GM10847 (cell line): Measurements from ENCODE around the gene NAALADL2.

Experiments
- POLR2A ChIP-seq: IDR thresholded peaks from 2 replicates; pipeline ENCODE4 v1.6.1; 2011; ENCODE audit not compliant: insufficient read length; ENCODE audit errors: extremely low read depth

NAALADL2 gene

GRCh38 chr3:175342196-175342595 lies 483.1 kb downstream of the NAALADL2 start:
- TF ChIP-seq POLR2A: no peak

GRCh38 chr3:175343946-175344345 lies 484.8 kb downstream of the NAALADL2 start:
- no peak for TF ChIP-seq POLR2A

- no peak for TF ChIP-seq POLR2A
Observed at GRCh38 chr3:175346573-175347356, 487.6 kb downstream of the NAALADL2 start.

DNA sequence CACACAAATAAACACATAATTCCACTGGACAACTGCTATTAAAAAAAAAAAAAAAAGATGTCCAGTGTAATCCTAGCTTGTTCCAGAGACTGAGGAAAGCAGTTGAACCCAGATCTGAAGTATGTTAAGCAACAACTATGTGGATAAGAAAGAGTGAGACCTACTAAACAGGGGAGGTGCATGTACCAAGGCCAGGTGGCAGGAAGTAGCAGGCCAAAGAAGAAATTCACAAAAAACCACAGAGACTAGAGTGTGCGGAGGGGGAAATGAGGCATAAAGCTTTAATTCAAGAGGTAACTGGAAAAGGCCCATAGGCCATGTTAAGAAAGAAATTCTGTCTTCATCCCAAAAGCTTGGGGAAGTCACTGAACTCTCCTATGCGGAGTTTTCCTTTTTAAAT lies 490.0 kb downstream of the NAALADL2 start:
- TF ChIP-seq POLR2A: no peak

DNA sequence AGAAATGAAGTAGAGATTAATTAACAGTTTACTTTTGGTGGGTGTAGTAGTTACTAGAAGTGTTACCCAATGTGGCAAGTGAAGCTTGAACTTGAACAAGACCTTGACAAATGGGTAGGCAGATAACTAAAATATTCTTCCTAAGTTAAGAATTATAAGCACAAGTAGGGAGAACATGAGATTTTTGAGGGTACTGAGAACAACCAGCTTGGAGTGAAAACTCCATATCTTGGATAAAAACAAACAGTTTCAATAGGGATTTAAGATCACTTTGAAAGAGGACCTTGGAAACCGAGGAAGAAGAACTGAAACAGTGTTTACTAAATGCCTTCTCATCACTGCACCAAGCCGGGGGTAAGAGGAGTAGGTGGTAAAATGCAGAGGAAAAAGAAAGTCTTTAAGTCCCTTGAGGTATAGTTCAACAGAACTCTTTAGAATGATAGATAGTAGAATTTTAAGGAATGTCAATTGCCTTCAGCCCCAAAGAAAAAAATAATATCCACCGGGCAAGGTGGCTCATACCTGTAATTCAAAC lies 496.7 kb downstream of the NAALADL2 start:
- no peak for TF ChIP-seq POLR2A

DNA sequence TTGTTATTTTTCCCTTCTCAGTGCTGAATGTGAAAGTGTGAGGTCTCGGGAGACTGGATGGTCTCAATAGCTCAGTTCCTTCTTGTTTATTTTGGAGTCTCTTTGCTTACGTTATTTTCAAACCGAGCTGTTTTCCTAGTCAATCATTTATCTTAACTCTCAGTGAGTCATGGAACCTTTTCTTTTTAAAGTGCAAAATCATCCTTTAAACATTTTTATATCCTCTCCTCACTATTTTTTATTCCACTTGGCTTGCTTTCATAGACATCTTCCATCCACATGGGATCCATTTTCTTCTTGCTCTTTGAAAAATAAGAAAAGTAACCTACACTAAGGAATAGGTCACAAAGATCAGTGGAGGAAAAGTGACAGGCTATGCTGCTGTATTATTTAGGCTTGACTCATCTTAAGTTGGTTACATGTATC lies 497.8 kb downstream of the NAALADL2 start:
- no peak for TF ChIP-seq POLR2A

- no peak for TF ChIP-seq POLR2A
Observed at GRCh38 chr3:175357758-175358157, 498.6 kb downstream of the NAALADL2 start.

GRCh38 chr3:175358935-175359334 lies 499.8 kb downstream of the NAALADL2 start:
- TF ChIP-seq POLR2A: no peak

DNA sequence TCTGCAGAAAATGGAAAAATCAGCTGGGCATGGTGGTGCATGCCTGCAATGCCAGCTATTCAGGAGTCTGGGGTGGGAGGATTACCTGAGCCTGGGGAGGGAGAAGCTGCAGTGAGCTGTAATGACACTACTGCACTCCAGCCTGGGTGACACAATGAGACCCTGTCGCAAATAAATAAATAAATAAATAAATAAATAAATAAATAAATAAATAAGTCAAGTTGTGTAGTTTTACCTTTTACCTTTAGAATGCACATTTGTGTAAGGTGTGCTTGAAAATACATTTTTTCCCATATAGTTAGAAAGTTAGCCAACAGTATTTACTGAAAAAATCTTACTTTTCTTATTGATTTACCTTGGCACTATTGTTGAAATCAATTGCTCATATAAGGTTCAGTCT lies 515.6 kb downstream of the NAALADL2 start:
- TF ChIP-seq POLR2A: no peak

DNA sequence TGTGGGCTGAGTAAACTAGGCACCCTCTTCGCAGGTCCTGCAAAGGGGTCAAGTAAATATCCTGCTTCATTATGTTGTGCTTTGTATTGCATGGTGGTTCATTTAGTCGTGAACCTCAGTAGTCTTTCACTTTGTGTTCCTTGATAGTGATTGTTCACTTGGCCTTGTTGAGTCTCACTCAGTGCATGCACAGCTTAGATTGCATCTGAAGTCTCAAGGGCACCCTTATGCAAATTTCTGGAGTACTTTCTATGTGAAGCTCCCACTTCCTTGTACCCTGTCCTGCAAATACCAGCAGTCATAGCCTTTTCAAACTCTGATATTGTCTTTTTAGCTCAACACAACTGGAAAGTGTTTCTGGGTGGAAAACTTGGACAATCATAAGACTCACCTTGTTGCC lies 519.2 kb downstream of the NAALADL2 start:
- TF ChIP-seq POLR2A: no peak

DNA sequence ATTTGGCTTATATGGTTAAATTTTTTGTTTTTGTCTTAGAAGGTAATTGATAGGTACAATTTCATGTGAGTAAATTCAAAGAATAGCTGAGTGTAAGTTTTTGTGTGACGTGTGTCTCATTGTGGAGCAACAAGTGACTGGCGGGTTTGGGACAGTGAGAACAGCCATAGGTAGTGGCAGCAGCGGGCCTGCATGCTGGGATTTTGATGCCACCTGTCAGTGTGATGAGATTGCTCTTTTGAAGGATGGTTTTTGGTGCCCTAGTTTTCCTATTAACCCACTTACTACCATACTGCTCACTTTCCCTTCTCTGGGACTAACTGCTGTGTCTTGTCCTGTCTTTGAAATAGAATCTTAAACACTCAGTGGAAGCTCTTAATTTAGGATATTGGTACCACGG lies 522.6 kb downstream of the NAALADL2 start:
- no peak for TF ChIP-seq POLR2A

GRCh38 chr3:175383371-175383770 lies 524.2 kb downstream of the NAALADL2 start:
- TF ChIP-seq POLR2A: no peak

- TF ChIP-seq POLR2A: no peak
Observed at GRCh38 chr3:175383813-175384212, 524.7 kb downstream of the NAALADL2 start.

DNA sequence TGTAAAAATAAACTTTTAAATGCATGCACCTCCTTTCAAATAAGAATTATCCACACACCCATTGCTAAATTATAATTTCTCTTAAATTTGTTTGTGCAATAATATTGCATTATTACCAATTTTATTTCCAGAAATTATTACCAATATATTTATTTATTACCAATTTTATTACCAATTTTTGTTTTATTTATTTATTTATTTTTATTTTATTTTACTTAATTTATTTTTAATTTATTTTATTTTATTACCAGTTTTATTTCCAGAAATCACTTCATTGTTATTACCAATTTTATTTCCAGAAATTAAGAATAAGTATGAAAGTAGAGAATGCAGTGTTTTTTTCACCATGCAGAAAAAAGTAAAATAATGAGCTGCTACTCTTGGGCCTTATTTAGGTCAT lies 525.4 kb downstream of the NAALADL2 start:
- TF ChIP-seq POLR2A: no peak

DNA sequence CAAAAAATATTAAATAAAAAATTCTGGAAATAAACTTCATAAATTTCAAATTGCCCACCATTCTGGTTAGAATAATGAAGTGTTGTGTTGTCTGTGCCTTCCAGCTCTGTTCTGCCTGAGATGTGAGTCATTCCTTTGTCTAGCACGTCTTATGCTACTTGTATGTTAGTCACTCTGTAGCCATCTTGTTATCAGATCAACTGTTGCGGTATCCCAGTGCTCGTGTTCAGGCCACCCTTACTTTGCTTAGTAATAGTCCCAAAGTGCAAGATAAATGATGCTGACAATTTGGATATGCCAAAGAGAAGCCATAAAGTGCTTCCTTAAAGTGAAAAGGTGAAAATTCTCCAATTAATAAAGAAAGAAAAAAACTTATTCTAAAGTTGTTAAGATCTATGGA lies 527.5 kb downstream of the NAALADL2 start:
- TF ChIP-seq POLR2A: no peak

DNA sequence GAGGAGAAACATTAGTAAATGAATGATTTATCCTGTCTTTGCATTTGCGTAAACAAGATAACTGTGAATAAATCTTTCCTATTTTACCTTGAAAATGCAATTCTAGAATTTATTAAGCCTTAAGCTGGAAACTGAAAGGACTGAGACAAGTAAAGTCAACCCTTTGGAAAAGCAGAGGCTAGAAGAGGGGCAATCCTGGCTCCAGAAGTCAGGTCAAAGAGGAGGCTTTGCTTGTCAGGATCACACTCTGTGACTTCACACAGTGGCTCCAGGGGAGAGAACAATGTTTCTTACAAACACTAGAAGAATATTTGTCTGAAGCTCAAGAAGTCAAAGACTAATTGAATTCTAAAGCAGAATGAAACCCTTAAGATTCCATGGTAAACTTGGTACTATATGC lies 530.4 kb downstream of the NAALADL2 start:
- TF ChIP-seq POLR2A: no peak

- no peak for TF ChIP-seq POLR2A
Observed at GRCh38 chr3:175391601-175392000, 532.5 kb downstream of the NAALADL2 start.
